NCI-H2196 (cell line): Measurements from ENCODE around the gene INPPL1.
"Not testable (repeated sequence)": the region's sequence is repeated elsewhere in the genome, so short reads cannot be mapped to it uniquely, and the experiment has no call there.

Experiments
- DNase-seq: peaks from one replicate; lab custom pipeline; 2025; ENCODE audit not compliant: unreplicated experiment; lab: John Stamatoyannopoulos, UW

INPPL1 gene

GRCh38 chr11:72243173-72244059, 18.8 kb downstream of the INPPL1 start:
- DNase-seq: no peak

- no peak for DNase-seq
Measured at GRCh38 chr11:72244060-72244360, 19.4 kb downstream of the INPPL1 start, which contains the start of gene PHOX2A. PHOX2A (minus strand) TSS chr11:72244176; CDS start chr11:72244004, 172 bp downstream.

- no peak for DNase-seq
Measured at GRCh38 chr11:72244361-72245262, 20.0 kb downstream of the INPPL1 start.

GRCh38 chr11:72245263-72245816, 20.8 kb downstream of the INPPL1 start:
- no peak for DNase-seq

GRCh38 chr11:72247584-72247983, 23.0 kb downstream of the INPPL1 start:
- DNase-seq: no peak

- no peak for DNase-seq
Measured at GRCh38 chr11:72249961-72250360, 25.4 kb downstream of the INPPL1 start.

- no peak for DNase-seq
Measured at GRCh38 chr11:72250661-72251464, 26.3 kb downstream of the INPPL1 start.

GRCh38 chr11:72251614-72252013, 27.0 kb downstream of the INPPL1 start:
- no peak for DNase-seq

- DNase-seq: no peak
Measured at GRCh38 chr11:72253392-72253791, 28.8 kb downstream of the INPPL1 start.

- DNase-seq: no peak
Measured at GRCh38 chr11:72254299-72254993, 29.9 kb downstream of the INPPL1 start.

- DNase-seq: no peak
Measured at GRCh38 chr11:72257570-72257969, 33.0 kb downstream of the INPPL1 start.

- DNase-seq: no peak
Measured at GRCh38 chr11:72259490-72259889, 34.9 kb downstream of the INPPL1 start.

GRCh38 chr11:72260574-72260973, 36.0 kb downstream of the INPPL1 start:
- no peak for DNase-seq

- no peak for DNase-seq
Measured at GRCh38 chr11:72263361-72263760, 38.8 kb downstream of the INPPL1 start.

GRCh38 chr11:72265951-72266350, 41.4 kb downstream of the INPPL1 start:
- DNase-seq: no peak

GRCh38 chr11:72266960-72267359, 42.4 kb downstream of the INPPL1 start:
- DNase-seq: not testable (repeated sequence)

GRCh38 chr11:72267956-72268617, 43.5 kb downstream of the INPPL1 start:
- DNase-seq: no peak

- no peak for DNase-seq
Measured at GRCh38 chr11:72271980-72272379, 47.4 kb downstream of the INPPL1 start.

GRCh38 chr11:72274435-72274834, 49.9 kb downstream of the INPPL1 start:
- DNase-seq: no peak

- no peak for DNase-seq
Measured at GRCh38 chr11:72278905-72279304, 54.3 kb downstream of the INPPL1 start.
